ENCODE data around the gene EOMES.
A peak's percentile ranks its signal among the peaks of the same experiment; 100 is the strongest.

The EOMES gene

DNA sequence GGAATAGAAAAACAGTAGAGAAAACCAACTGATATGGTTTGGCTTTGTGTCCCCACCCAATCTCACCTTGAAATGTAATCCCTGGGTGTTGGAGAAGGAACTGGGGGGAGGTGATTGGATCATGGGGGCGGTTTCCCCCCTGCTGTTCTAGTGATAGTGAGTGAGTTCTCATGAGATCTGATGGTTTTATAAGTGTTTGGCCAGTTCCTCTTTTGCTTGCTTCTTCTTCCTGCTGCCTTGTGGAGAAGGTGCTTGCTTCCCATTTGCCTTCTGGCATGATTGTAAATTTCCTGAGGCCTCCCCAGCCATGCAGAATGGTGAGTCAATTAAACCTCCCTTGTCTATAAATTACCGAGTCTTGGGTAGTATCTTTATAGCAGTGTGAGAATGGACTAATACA, 48.4 kb downstream of the EOMES start:
- TF ChIP-seq, protein P1, sequence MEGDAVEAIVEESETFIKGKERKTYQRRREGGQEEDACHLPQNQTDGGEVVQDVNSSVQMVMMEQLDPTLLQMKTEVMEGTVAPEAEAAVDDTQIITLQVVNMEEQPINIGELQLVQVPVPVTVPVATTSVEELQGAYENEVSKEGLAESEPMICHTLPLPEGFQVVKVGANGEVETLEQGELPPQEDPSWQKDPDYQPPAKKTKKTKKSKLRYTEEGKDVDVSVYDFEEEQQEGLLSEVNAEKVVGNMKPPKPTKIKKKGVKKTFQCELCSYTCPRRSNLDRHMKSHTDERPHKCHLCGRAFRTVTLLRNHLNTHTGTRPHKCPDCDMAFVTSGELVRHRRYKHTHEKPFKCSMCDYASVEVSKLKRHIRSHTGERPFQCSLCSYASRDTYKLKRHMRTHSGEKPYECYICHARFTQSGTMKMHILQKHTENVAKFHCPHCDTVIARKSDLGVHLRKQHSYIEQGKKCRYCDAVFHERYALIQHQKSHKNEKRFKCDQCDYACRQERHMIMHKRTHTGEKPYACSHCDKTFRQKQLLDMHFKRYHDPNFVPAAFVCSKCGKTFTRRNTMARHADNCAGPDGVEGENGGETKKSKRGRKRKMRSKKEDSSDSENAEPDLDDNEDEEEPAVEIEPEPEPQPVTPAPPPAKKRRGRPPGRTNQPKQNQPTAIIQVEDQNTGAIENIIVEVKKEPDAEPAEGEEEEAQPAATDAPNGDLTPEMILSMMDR (IDR thresholded peaks at IDR 0.05; ENCODE audit: low read depth, low read length) = no peak
- no peak for DNase-seq
- Histone ChIP-seq H3K36me3 (no peaks in the 10 kb centered on the region), H3K27me3 (no peaks in the 10 kb centered on the region), H3K9me3 (no peaks in the 10 kb centered on the region), H3K4me3 (ENCODE audit: low read depth, low read length) (no peak overlapping the region), H3K4me1 (no peaks in the 10 kb centered on the region)

DNA sequence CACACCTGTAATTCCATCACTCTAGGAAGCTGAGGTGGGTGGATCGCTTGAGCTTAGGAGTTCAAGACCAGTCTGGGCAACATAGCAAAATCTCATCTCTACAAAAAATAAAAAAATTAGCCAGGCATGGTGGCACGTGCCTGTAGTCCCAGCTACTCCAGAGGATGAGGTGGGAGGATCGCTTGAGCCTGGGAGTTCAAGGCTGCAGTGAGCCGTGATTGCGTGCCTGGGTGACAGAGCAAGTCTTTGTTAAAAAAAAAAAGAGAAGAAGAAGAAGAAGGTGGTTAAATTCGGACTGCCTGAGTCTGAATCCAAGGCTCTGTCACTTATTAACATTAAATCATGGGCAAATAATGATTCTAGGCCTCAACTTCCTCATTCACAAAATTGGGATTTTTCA, 51.0 kb downstream of the EOMES start:
- Histone ChIP-seq H3K27me3 (no peaks in the 10 kb centered on the region), H3K9me3 (no peaks in the 10 kb centered on the region), H3K4me3 (ENCODE audit: low read depth, low read length) (no peak overlapping the region), H3K36me3 (no peaks in the 10 kb centered on the region), H3K4me1 (no peaks in the 10 kb centered on the region)
- no peak for DNase-seq
- TF ChIP-seq, protein P1 (IDR thresholded peaks at IDR 0.05; ENCODE audit: low read depth, low read length) = no peak

DNA sequence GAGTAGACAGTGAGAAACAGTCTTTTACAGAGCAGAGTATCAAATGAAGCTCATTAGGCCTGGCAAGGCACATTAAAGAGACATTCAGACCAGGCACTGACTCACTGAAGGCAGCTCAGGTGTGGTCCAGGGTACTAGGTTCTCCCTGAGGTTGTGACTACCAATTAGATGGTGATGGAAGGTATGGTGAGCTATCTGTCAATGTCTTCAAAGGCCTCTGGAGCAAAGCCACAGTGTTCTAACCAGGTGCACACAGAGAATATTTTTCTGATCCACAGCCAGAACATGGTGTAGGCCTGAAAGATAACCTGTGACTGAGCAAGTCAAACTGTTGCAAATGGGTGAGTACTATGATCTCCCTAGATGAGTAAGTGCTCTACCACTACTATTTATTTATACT, 51.5 kb downstream of the EOMES start:
- TF ChIP-seq, protein P1 (IDR thresholded peaks at IDR 0.05; ENCODE audit: low read depth, low read length) = no peak
- DNase-seq = no peak
- Histone ChIP-seq H3K9me3 (no peaks in the 10 kb centered on the region), H3K4me3 (ENCODE audit: low read depth, low read length) (no peak overlapping the region), H3K4me1 (no peaks in the 10 kb centered on the region), H3K27me3 (no peaks in the 10 kb centered on the region), H3K36me3 (no peaks in the 10 kb centered on the region)

DNA sequence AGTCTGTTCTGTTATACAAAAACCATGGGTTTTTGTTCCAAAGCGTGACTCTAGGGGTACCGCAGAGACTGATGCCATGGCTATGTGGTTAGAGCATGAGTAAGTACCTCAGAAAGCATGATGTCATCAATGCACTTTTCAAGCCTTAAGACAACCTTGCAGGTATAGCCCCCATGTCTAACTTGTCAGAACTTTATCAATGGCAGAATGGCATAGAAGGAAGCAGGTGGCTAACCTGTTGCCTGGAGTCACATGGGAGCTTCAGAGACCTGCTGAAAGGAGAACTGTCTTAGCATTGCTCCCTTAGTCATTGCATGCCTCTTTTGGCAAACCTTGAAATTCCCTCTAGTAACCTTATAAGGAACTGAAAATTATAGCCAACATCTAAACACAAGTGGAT, 52.5 kb downstream of the EOMES start:
- Histone ChIP-seq H3K27me3 (no peaks in the 10 kb centered on the region), H3K9me3 (no peaks in the 10 kb centered on the region), H3K4me1 (no peaks in the 10 kb centered on the region), H3K36me3 (no peaks in the 10 kb centered on the region), H3K4me3 (ENCODE audit: low read depth, low read length) (no peak overlapping the region)
- TF ChIP-seq, protein P1 (IDR thresholded peaks at IDR 0.05; ENCODE audit: low read depth, low read length) = no peak
- no peak for DNase-seq

DNA sequence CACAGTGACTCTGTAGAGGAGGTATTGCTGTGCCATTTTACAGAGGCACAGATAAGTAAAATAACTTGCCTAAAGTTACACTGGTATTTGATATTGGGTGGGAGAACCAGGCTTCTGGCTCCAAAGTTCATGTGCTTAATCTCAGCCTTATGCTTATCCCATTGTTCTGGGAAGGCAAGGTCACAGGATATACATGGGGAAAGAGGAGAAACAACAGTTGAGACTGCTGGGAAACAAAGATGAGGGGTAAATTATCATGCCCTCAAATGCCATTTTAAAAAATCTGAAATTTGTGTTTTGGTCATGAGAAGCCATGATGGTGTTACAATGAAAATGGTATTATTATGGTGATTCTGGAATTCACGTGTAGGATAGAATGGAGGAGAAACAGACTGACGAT, 54.4 kb downstream of the EOMES start:
- H3K9me3 ChIP-seq = no peaks in the 10 kb centered on the region
- DNase-seq = no peak
- H3K36me3 ChIP-seq = no peaks in the 10 kb centered on the region
- no peaks in the 10 kb centered on the region for H3K4me1 ChIP-seq
- no peaks in the 10 kb centered on the region for H3K27me3 ChIP-seq
- H3K4me3 ChIP-seq (ENCODE audit: low read depth, low read length) = no peak overlapping the region
- TF ChIP-seq, protein P1 (IDR thresholded peaks at IDR 0.05; ENCODE audit: low read depth, low read length) = no peak

DNA sequence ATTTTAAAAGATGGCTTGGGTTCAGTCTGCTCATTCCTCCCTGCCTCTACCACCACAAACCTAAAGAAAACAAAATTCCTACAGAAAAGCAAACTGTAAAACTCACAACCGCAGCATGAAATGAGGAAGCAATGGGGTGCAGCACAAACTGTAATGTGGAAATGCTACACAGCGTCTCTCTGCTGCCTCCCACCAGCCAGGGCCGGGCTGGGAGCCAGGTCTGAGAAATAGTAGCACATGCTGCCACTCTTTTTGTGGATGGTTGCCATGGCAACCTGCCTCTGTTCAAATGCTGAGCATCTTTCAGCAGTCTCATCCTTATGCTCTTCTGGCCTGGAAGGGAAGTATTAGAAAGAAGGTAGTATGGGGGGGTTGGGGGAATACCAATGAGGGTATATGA, 55.4 kb downstream of the EOMES start:
- Histone ChIP-seq H3K4me3 (ENCODE audit: low read depth, low read length) (no peak overlapping the region), H3K27me3 (no peaks in the 10 kb centered on the region), H3K4me1 (no peaks in the 10 kb centered on the region), H3K9me3 (no peaks in the 10 kb centered on the region), H3K36me3 (no peaks in the 10 kb centered on the region)
- TF ChIP-seq, protein P1 (IDR thresholded peaks at IDR 0.05; ENCODE audit: low read depth, low read length) = no peak
- peak; percentile 35 for DNase-seq

Data from BE2C (cell line).